Measurements from ENCODE around the gene A1CF. TPM values are rescaled to one million over a fixed set of nuclear protein-coding genes. Genes with fewer than 3 reads are reported as not detected.

The A1CF gene
- total and polyA plus RNA-seq, 10 of the 15 experiments (the other 5 are each of a cell fraction or from before 2014, with no cell fraction given), result 0.10 TPM; not detected in 9

DNA sequence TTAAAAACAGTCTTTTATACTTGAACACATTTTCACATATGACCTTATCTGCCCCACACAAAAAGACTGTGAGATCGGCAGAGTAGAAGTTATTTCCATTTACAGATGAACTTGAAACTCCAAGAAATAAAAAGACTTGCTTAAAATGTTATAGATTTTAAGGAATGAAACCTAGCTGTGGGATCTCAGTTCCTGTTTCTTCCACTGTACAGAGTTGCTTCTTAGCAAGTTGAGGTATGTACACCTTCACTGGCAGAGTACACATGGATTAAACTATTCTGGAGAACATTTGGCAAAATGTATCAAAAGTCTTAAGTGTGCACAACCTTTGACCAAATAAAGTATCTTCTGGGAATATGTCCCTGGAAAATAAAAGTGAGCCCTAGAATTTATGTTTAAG lies 48.3 kb downstream of the A1CF start:
- in situ Hi-C loops (cut with MboI), result no loop called here
- peak; percentile 52; the same call in 1 of the 2 replicates for TF ChIP-seq SPI1 (IDR thresholded peaks at IDR 0.05; ENCODE audit: borderline replicate concordance, insufficient read depth, low read depth, low read length)
- TF ChIP-seq PAX5 (IDR thresholded peaks at IDR 0.05; ENCODE audit: borderline replicate concordance, low read depth, low read length), result no peak
- Histone ChIP-seq H4K20me1 (ENCODE audit: control insufficient read depth, insufficient read depth) (no peaks in the 10 kb centered on the region), H2AFZ (ENCODE audit: control insufficient read depth, low read depth, low read length) (no peak overlapping the region), H3K79me2 (ENCODE audit: control insufficient read depth, insufficient read depth, low read length) (no peaks in the 10 kb centered on the region), H3K27ac (ENCODE audit: control insufficient read depth, insufficient read depth) (no peak overlapping the region), H3K36me3 (ENCODE audit: control insufficient read depth in 2 of 2, insufficient read depth in 2 of 2, low read length in 1 of 2) (no peaks in the 10 kb centered on the region), H3K4me1 (ENCODE audit: control insufficient read depth, insufficient read depth, low read length) (no peaks in the 10 kb centered on the region), H3K9ac (ENCODE audit: control insufficient read depth, insufficient read depth, low read length) (no peak overlapping the region), H3K9me3 (replicated peaks; ENCODE audit: control insufficient read depth, insufficient read depth, low read length) (no peaks in the 10 kb centered on the region), H3K4me2 (ENCODE audit: control insufficient read depth, insufficient read depth) (no peak overlapping the region), H3K27me3 (replicated peaks in 1 of 2; ENCODE audit: control insufficient read depth in 2 of 2, insufficient read depth in 2 of 2, low read length in 1 of 2) (peaks cover 0 to 1% of the 10 kb centered on the region in 2 experiments; a peak in 2 of 4 replicates), H3K4me3 (no peak overlapping the region)
- intact Hi-C loops (cut with micrococcal nuclease; ENCODE audit: unreplicated experiment), result no loop called here
- FAIRE-seq (no peak), DNase-seq (ENCODE audit: low read depth, low spot score) (no peak), ATAC-seq (0 out of 3 replicates have a peak, but pooled peaks have one; percentile 21)
- ChIA-PET RAD21 (ENCODE audit: unreplicated experiment) (no interaction called here), POLR2A (no interaction called here), SMC1A (ENCODE audit: uncharacterized antibody, unreplicated experiment) (no interaction called here), CTCF (no interaction called here)
- 0% methylated on average over 1 of the region's 1 CpG for WGBS (ENCODE audit: insufficient coverage, insufficient replicate concordance, low lambda C conversion rate, missing lambda C conversion rate)
- no TSS peak for BruUV-seq (replicated peaks)

DNA sequence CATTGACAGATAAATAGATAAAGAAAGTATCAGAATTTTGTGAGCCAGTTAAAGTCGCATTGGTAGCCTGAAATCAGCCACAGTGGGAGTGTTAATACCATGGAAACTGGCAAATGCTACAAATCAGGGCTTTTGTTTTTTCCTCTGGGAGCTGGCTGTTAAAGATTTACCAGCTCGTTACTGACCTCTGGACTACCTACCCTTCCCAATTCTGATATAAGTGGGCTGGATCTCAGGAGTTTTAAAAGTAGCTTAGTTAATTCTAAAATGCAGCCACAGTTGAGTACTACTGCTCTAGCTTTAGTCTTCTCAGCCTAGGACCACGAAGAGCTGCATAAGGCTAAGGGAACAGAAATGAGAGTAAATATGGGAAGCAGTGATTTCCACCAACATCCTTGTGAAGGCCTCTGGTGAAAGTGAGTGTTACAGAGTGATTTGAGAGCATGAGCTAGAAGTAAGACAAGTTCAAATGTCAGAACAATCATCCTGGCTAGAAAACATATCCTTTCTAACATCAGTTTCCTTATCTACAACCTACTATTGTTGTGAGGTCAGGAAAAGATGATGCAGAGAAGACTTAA lies 53.2 kb downstream of the A1CF start:
- Histone ChIP-seq H2AFZ (ENCODE audit: control insufficient read depth, low read depth, low read length) (no peak overlapping the region), H3K9me3 (replicated peaks; ENCODE audit: control insufficient read depth, insufficient read depth, low read length) (no peaks in the 10 kb centered on the region), H3K9ac (ENCODE audit: control insufficient read depth, insufficient read depth, low read length) (no peak overlapping the region), H3K4me1 (ENCODE audit: control insufficient read depth, insufficient read depth, low read length) (no peaks in the 10 kb centered on the region), H3K4me3 (no peak overlapping the region), H4K20me1 (ENCODE audit: control insufficient read depth, insufficient read depth) (no peaks in the 10 kb centered on the region), H3K4me2 (ENCODE audit: control insufficient read depth, insufficient read depth) (no peak overlapping the region), H3K79me2 (ENCODE audit: control insufficient read depth, insufficient read depth, low read length) (no peaks in the 10 kb centered on the region), H3K27me3 (replicated peaks in 1 of 2; ENCODE audit: control insufficient read depth in 2 of 2, insufficient read depth in 2 of 2, low read length in 1 of 2) (no peaks in the 10 kb centered on the region), H3K27ac (ENCODE audit: control insufficient read depth, insufficient read depth) (no peak overlapping the region), H3K36me3 (ENCODE audit: control insufficient read depth in 2 of 2, insufficient read depth in 2 of 2, low read length in 1 of 2) (no peaks in the 10 kb centered on the region)
- ChIA-PET SMC1A (ENCODE audit: uncharacterized antibody, unreplicated experiment) (no interaction called here), POLR2A (no interaction called here), RAD21 (ENCODE audit: unreplicated experiment) (no interaction called here), CTCF (no interaction called here)
- DNase-seq (ENCODE audit: low read depth, low spot score), result no peak
- intact Hi-C loops (cut with micrococcal nuclease; ENCODE audit: unreplicated experiment) (no loop called here), in situ Hi-C loops (cut with MboI) (no loop called here)
- ATAC-seq, result no peak
- no TSS peak for BruUV-seq (replicated peaks)
- no peak for FAIRE-seq
- TF ChIP-seq TCF3 (IDR thresholded peaks at IDR 0.05; ENCODE audit: borderline replicate concordance, insufficient read depth, low read depth, low read length) (no peak), RUNX3 (IDR thresholded peaks at IDR 0.05; ENCODE audit: low read length) (no peak), EED (IDR thresholded peaks at IDR 0.05; ENCODE audit: low read depth) (no peak), NFXL1 (IDR thresholded peaks at IDR 0.05; ENCODE audit: borderline replicate concordance) (no peak), ZNF24 (IDR thresholded peaks at IDR 0.05) (no peak)
- TF ChIP-seq, protein P1, sequence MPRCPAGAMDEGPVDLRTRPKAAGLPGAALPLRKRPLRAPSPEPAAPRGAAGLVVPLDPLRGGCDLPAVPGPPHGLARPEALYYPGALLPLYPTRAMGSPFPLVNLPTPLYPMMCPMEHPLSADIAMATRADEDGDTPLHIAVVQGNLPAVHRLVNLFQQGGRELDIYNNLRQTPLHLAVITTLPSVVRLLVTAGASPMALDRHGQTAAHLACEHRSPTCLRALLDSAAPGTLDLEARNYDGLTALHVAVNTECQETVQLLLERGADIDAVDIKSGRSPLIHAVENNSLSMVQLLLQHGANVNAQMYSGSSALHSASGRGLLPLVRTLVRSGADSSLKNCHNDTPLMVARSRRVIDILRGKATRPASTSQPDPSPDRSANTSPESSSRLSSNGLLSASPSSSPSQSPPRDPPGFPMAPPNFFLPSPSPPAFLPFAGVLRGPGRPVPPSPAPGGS (IDR thresholded peaks at IDR 0.05; ENCODE audit: borderline replicate concordance, insufficient read depth, low read depth, low read length, poor library complexity, severe bottlenecking), result no peak
- TF ChIP-seq, protein P2, sequence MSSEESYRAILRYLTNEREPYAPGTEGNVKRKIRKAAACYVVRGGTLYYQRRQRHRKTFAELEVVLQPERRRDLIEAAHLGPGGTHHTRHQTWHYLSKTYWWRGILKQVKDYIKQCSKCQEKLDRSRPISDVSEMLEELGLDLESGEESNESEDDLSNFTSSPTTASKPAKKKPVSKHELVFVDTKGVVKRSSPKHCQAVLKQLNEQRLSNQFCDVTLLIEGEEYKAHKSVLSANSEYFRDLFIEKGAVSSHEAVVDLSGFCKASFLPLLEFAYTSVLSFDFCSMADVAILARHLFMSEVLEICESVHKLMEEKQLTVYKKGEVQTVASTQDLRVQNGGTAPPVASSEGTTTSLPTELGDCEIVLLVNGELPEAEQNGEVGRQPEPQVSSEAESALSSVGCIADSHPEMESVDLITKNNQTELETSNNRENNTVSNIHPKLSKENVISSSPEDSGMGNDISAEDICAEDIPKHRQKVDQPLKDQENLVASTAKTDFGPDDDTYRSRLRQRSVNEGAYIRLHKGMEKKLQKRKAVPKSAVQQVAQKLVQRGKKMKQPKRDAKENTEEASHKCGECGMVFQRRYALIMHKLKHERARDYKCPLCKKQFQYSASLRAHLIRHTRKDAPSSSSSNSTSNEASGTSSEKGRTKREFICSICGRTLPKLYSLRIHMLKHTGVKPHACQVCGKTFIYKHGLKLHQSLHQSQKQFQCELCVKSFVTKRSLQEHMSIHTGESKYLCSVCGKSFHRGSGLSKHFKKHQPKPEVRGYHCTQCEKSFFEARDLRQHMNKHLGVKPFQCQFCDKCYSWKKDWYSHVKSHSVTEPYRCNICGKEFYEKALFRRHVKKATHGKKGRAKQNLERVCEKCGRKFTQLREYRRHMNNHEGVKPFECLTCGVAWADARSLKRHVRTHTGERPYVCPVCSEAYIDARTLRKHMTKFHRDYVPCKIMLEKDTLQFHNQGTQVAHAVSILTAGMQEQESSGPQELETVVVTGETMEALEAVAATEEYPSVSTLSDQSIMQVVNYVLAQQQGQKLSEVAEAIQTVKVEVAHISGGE (CRISPR knock-in tag; IDR thresholded peaks at IDR 0.05), result no peak
- 0% methylated on average over 3 of the region's 3 CpGs for WGBS (ENCODE audit: insufficient coverage, insufficient replicate concordance, low lambda C conversion rate, missing lambda C conversion rate)

Data from GM12878 (cell line).